ENCODE data around the gene STIP1.

STIP1 gene

DNA sequence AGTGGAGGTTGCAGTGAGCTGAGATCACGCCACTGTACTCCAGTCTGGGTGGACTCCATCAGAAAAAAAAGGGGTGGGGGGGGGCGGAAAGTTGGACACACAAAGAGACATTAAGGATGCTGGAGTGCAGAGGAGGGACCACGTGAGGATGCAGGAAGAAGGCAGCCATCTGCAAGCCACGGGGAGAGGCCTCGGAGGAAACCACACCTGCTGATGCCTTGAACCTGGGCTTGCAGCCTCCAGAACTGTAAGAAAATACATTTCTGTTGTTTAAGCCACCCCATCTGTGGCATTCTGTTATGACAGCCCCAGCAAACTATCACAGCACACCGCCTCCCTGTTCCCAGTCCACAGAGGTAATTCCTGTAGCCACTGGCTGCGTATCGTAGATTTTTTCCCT is 9.2 kb upstream of the STIP1 start:
- TF ChIP-seq YY1 (IDR thresholded peaks at IDR 0.05; ENCODE audit: low read depth) (no peak), TEAD4 (IDR thresholded peaks at IDR 0.05) (no peak), CREB1 (IDR thresholded peaks at IDR 0.05; ENCODE audit: low read depth) (no peak), ZBTB7A (IDR thresholded peaks at IDR 0.05; ENCODE audit: low read depth) (no peak), RAD21 (IDR thresholded peaks at IDR 0.05; ENCODE audit: low read depth) (no peak), TCF12 (IDR thresholded peaks at IDR 0.05; ENCODE audit: low read depth) (no peak), TAF1 (IDR thresholded peaks at IDR 0.05; ENCODE audit: low read depth) (no peak), CEBPB (IDR thresholded peaks at IDR 0.05) (no peak), FOXM1 (IDR thresholded peaks at IDR 0.05; ENCODE audit: borderline replicate concordance, low read depth) (no peak), NFIC (IDR thresholded peaks at IDR 0.05) (no peak), EP300 (IDR thresholded peaks at IDR 0.05; ENCODE audit: borderline replicate concordance) (no peak), EGR1 (IDR thresholded peaks at IDR 0.05) (no peak)
- TF ChIP-seq, protein P1, sequence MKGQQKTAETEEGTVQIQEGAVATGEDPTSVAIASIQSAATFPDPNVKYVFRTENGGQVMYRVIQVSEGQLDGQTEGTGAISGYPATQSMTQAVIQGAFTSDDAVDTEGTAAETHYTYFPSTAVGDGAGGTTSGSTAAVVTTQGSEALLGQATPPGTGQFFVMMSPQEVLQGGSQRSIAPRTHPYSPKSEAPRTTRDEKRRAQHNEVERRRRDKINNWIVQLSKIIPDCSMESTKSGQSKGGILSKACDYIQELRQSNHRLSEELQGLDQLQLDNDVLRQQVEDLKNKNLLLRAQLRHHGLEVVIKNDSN (IDR thresholded peaks at IDR 0.05) = no peak
- TF ChIP-seq, protein P2, sequence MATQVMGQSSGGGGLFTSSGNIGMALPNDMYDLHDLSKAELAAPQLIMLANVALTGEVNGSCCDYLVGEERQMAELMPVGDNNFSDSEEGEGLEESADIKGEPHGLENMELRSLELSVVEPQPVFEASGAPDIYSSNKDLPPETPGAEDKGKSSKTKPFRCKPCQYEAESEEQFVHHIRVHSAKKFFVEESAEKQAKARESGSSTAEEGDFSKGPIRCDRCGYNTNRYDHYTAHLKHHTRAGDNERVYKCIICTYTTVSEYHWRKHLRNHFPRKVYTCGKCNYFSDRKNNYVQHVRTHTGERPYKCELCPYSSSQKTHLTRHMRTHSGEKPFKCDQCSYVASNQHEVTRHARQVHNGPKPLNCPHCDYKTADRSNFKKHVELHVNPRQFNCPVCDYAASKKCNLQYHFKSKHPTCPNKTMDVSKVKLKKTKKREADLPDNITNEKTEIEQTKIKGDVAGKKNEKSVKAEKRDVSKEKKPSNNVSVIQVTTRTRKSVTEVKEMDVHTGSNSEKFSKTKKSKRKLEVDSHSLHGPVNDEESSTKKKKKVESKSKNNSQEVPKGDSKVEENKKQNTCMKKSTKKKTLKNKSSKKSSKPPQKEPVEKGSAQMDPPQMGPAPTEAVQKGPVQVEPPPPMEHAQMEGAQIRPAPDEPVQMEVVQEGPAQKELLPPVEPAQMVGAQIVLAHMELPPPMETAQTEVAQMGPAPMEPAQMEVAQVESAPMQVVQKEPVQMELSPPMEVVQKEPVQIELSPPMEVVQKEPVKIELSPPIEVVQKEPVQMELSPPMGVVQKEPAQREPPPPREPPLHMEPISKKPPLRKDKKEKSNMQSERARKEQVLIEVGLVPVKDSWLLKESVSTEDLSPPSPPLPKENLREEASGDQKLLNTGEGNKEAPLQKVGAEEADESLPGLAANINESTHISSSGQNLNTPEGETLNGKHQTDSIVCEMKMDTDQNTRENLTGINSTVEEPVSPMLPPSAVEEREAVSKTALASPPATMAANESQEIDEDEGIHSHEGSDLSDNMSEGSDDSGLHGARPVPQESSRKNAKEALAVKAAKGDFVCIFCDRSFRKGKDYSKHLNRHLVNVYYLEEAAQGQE (IDR thresholded peaks at IDR 0.05; ENCODE audit: low read depth) = no peak

DNA sequence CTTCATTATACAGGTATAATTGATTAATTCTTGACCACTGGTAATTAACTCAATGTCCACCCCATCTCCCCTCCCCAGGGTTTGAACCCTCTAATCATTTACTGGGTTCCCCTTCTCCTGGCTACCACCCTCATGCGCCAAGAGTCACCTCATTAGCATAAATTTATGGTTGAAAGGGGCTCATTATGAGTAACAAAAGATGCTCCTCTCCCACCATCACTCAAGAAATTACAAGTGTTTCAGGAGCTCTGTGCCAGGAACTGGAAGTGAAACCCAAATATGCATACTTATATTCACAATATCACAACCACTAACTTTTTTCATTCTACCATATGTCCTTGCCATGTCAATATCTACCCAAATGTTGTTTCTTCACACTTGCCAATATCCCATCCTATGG is 7.8 kb upstream of the STIP1 start:
- TF ChIP-seq ZBTB7A (IDR thresholded peaks at IDR 0.05; ENCODE audit: low read depth) = no peak
- TF ChIP-seq, protein P3, sequence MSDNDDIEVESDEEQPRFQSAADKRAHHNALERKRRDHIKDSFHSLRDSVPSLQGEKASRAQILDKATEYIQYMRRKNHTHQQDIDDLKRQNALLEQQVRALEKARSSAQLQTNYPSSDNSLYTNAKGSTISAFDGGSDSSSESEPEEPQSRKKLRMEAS (IDR thresholded peaks at IDR 0.05) = no peak
- TF ChIP-seq, protein P1 (IDR thresholded peaks at IDR 0.05) = no peak
- TF ChIP-seq NFIC (IDR thresholded peaks at IDR 0.05) = no peak
- TF ChIP-seq TEAD4 (IDR thresholded peaks at IDR 0.05) = no peak
- TF ChIP-seq, protein P2 (IDR thresholded peaks at IDR 0.05; ENCODE audit: low read depth) = no peak
- no peak for TF ChIP-seq TAF1 (IDR thresholded peaks at IDR 0.05; ENCODE audit: low read depth)
- no peak for TF ChIP-seq EGR1 (IDR thresholded peaks at IDR 0.05)
- no peak for TF ChIP-seq RAD21 (IDR thresholded peaks at IDR 0.05; ENCODE audit: low read depth)
- no peak for TF ChIP-seq FOXM1 (IDR thresholded peaks at IDR 0.05; ENCODE audit: borderline replicate concordance, low read depth)
- no peak for TF ChIP-seq YY1 (IDR thresholded peaks at IDR 0.05; ENCODE audit: low read depth)
- TF ChIP-seq CREB1 (IDR thresholded peaks at IDR 0.05; ENCODE audit: low read depth) = no peak
- no peak for TF ChIP-seq CEBPB (IDR thresholded peaks at IDR 0.05)
- no peak for TF ChIP-seq TCF12 (IDR thresholded peaks at IDR 0.05; ENCODE audit: low read depth)
- no peak for TF ChIP-seq EP300 (IDR thresholded peaks at IDR 0.05; ENCODE audit: borderline replicate concordance)

DNA sequence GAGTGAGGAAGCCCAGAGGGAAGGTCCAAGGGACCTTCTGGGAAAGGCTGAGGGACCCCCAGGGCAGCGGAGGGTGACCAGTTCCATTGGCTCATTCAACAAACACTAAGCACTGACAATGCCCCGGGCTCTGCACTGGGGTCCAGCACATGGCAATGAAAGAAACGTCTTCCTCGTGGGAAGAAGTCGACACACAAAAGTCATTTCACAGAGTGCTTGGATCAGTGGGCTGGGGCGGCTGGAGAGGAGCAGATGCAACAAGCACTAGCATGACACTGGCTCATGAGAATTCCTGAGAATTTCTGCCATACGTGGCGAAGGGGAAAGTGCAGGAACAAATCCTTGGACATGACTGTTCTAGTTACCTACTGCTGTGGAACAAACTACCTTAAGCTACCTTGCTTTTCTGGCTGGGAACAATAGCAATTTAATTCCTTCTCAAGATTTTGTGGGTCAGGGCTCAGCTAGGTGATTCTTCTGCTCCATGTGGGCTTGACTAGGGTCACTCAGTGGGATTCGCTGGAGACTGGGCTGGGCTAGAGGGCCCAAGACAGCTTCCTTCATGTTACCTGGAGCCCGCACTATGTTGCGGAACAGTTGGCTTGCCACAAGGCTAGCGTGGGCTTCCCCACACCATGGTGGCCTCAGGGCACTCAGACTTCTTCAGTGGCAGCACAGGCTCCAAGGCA is 6.9 kb upstream of the STIP1 start:
- TF ChIP-seq NFIC (IDR thresholded peaks at IDR 0.05) = no peak
- TF ChIP-seq YY1 (IDR thresholded peaks at IDR 0.05; ENCODE audit: low read depth) = no peak
- TF ChIP-seq CEBPB (IDR thresholded peaks at IDR 0.05) = no peak
- TF ChIP-seq, protein P1 (IDR thresholded peaks at IDR 0.05) = no peak
- no peak for TF ChIP-seq EGR1 (IDR thresholded peaks at IDR 0.05)
- TF ChIP-seq ZBTB7A (IDR thresholded peaks at IDR 0.05; ENCODE audit: low read depth) = no peak
- TF ChIP-seq RAD21 (IDR thresholded peaks at IDR 0.05; ENCODE audit: low read depth) = no peak
- TF ChIP-seq, protein P3 (IDR thresholded peaks at IDR 0.05) = no peak
- no peak for TF ChIP-seq TEAD4 (IDR thresholded peaks at IDR 0.05)
- TF ChIP-seq CREB1 (IDR thresholded peaks at IDR 0.05; ENCODE audit: low read depth) = no peak
- TF ChIP-seq TAF1 (IDR thresholded peaks at IDR 0.05; ENCODE audit: low read depth) = no peak
- no peak for TF ChIP-seq TCF12 (IDR thresholded peaks at IDR 0.05; ENCODE audit: low read depth)
- TF ChIP-seq EP300 (IDR thresholded peaks at IDR 0.05; ENCODE audit: borderline replicate concordance) = no peak
- TF ChIP-seq FOXM1 (IDR thresholded peaks at IDR 0.05; ENCODE audit: borderline replicate concordance, low read depth) = no peak
- TF ChIP-seq, protein P2 (IDR thresholded peaks at IDR 0.05; ENCODE audit: low read depth) = no peak

Measured in Ishikawa (cell line).